Measurements from ENCODE around the gene LARGE1.

LARGE1 gene

GRCh38 chr22:33440756-33441155 lies 479.5 kb downstream of the LARGE1 start:
- no peak for TF ChIP-seq CTCF (IDR thresholded peaks at IDR 0.05; ENCODE audit: insufficient read depth, low read depth, low read length, missing control alignments)
- no peak for DNase-seq (ENCODE audit: low read depth)
- H3K4me3 ChIP-seq (ENCODE audit: low read length): no peak overlapping the region

DNA sequence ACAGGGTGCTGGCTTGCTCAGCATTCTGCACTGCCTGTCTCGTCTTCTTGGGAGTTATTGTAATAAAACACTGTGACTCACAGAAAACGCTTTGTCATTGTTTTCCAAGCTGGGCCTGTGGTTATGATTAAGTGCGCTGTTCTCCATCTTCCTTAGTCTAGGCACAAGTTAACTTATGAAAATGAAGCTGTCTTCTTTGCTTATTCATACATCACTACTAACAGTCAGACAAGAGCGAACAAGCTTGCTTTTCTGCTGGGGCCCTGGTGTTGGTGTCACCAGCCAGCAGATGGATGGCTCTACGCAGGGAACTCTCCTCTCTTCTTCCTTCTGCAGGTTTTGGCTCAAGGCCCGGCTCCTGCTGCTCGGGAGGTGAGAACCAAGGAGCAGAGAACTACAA lies 482.0 kb downstream of the LARGE1 start:
- H3K4me3 ChIP-seq (ENCODE audit: low read length): no peak overlapping the region
- peak; percentile 58 for DNase-seq (ENCODE audit: low read depth)
- TF ChIP-seq CTCF (IDR thresholded peaks at IDR 0.05; ENCODE audit: insufficient read depth, low read depth, low read length, missing control alignments): no peak

- no peak overlapping the region for H3K4me3 ChIP-seq (ENCODE audit: low read length)
- no peak for TF ChIP-seq CTCF (IDR thresholded peaks at IDR 0.05; ENCODE audit: insufficient read depth, low read depth, low read length, missing control alignments)
- no peak for DNase-seq (ENCODE audit: low read depth)
Observed at GRCh38 chr22:33431300-33431699, 489.0 kb downstream of the LARGE1 start.

- H3K4me3 ChIP-seq (ENCODE audit: low read length): no peak overlapping the region
- no peak for DNase-seq (ENCODE audit: low read depth)
- no peak for TF ChIP-seq CTCF (IDR thresholded peaks at IDR 0.05; ENCODE audit: insufficient read depth, low read depth, low read length, missing control alignments)
Observed at GRCh38 chr22:33429281-33429680, 491.0 kb downstream of the LARGE1 start.

DNA sequence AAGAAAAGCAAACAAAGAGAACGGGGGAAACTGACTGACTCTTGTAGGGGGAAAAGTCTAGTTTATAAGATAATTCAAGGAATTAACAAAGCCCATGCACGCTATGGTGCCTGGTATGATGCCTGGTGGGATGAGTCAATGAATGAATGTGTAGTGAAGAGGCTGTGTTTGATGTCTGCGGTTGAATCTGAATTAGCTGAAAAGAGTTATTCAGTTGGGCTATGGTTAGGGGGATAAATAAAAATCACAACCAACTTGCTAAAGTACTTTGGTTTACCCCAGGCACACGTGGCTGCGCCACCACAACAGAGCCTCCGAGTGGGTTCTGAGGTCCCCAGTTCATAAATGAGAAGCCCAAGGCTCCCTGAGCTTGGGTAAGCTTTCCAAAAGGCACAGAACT lies 492.8 kb downstream of the LARGE1 start:
- H3K4me3 ChIP-seq (ENCODE audit: low read length): no peak overlapping the region
- TF ChIP-seq CTCF (IDR thresholded peaks at IDR 0.05; ENCODE audit: insufficient read depth, low read depth, low read length, missing control alignments): no peak
- no peak for DNase-seq (ENCODE audit: low read depth)

- no peak overlapping the region for H3K4me3 ChIP-seq (ENCODE audit: low read length)
- no peak for TF ChIP-seq CTCF (IDR thresholded peaks at IDR 0.05; ENCODE audit: insufficient read depth, low read depth, low read length, missing control alignments)
- DNase-seq (ENCODE audit: low read depth): no peak
Observed at GRCh38 chr22:33426451-33426850, 493.8 kb downstream of the LARGE1 start.

DNA sequence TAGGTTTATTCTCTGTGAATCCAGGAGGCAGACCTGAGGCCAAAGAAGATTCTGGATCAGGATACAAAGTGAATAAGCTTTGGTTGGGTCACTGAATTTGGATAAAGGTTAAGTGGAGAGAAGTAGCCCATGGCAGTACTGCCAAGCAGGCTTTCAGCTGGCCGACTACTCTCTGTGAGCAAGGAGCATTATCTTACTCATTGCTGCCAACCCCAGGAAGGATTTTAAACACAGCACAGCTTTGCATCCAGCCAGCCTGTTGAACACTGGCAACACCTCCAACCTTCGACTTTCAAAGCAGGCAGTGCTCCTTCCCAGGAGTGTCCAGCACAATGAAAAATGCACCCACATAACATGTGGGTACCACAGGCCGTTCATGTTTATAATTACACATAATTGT lies 498.4 kb downstream of the LARGE1 start:
- DNase-seq (ENCODE audit: low read depth): no peak
- no peak for TF ChIP-seq CTCF (IDR thresholded peaks at IDR 0.05; ENCODE audit: insufficient read depth, low read depth, low read length, missing control alignments)
- no peak overlapping the region for H3K4me3 ChIP-seq (ENCODE audit: low read length)

All from epithelial cell of esophagus (primary cell).